Activated CD4-positive, alpha-beta memory T cell treated with anti-CD3 and anti-CD28 coated beads, Interleukin-2, amount 10 ng/mL, durations not matched to agents 7 days and 5 days (primary cell): ENCODE results near the gene CACUL1. TPM values are rescaled to one million over a fixed set of nuclear protein-coding genes. Genes with fewer than 3 reads are reported as not detected.
A peak's percentile ranks its signal among the peaks of the same experiment; 100 is the strongest.
"Not testable (repeated sequence)": the region's sequence is repeated elsewhere in the genome, so short reads cannot be mapped to it uniquely, and the experiment has no call there.

Source experiments
- CTCF ChIA-PET: fragments of 350-600 bp; sonication (Branson Sonifier 250); formaldehyde crosslinking; loops from one replicate; lab custom pipeline; 2021; ENCODE audit warnings: antibody characterized with exemption, inconsistent platforms; lab: Charles Lee
- POLR2A ChIA-PET: fragments of 350-600 bp; sonication (Branson Sonifier 250); formaldehyde crosslinking; loops from one replicate; lab custom pipeline; 2021; ENCODE audit warnings: antibody characterized with exemption; lab: Charles Lee
- DNase-seq: peaks from one replicate; pipeline ENCODE4 v3.0.0-alpha.2; 2020
- H3K27ac Mint-ChIP-seq: one replicate; pipeline ENCODE4 v1.8.0; 2021; ENCODE audit warnings: mild to moderate bottlenecking, mixed read lengths
- H3K27me3 Mint-ChIP-seq: one replicate; pipeline ENCODE4 v1.8.0; 2021; ENCODE audit warnings: mixed read lengths
- H3K36me3 Mint-ChIP-seq: one replicate; pipeline ENCODE4 v1.8.0; 2021; ENCODE audit warnings: low read depth, mixed read lengths
- H3K4me1 Mint-ChIP-seq: one replicate; pipeline ENCODE4 v1.8.0; 2021; ENCODE audit warnings: mixed read lengths
- H3K4me3 Mint-ChIP-seq: one replicate; pipeline ENCODE4 v1.8.0; 2021; ENCODE audit warnings: mild to moderate bottlenecking, mixed read lengths
- H3K9me3 Mint-ChIP-seq: one replicate; pipeline ENCODE4 v1.8.0; 2021; ENCODE audit warnings: mixed read lengths
- total RNA-seq, 2 experiments: library from RNA; stranded (reverse); gene quantifications; one replicate each; pipeline ENCODE4 v1.2.3, GENCODE V29; 2021

The CACUL1 gene
- total RNA-seq, 2 experiments from 2014 or later, result 25.8 to 27.9 TPM

- DNase-seq, result no peak
- no peak overlapping the region for H3K27ac Mint-ChIP-seq
- H3K4me1 Mint-ChIP-seq, result no peaks in the 10 kb centered on the region
- H3K27me3 Mint-ChIP-seq, result peaks cover 1% of the 10 kb centered on the region
- ChIA-PET CTCF (no interaction called here), POLR2A (no interaction called here)
- H3K4me3 Mint-ChIP-seq, result no peak overlapping the region
- H3K36me3 Mint-ChIP-seq, result no peaks in the 10 kb centered on the region
- no peaks in the 10 kb centered on the region for H3K9me3 Mint-ChIP-seq
These were observed 8.6 kb upstream of the CACUL1 start for GRCh38 chr10:118763202-118763988.

- no peak for DNase-seq
- POLR2A ChIA-PET, result no interaction called here
- Mint-ChIP-seq H3K27me3 (peaks cover 7% of the 10 kb centered on the region), H3K4me3 (no peak overlapping the region), H3K36me3 (no peaks in the 10 kb centered on the region), H3K9me3 (no peaks in the 10 kb centered on the region), H3K27ac (no peak overlapping the region), H3K4me1 (peaks cover 3% of the 10 kb centered on the region)
- CTCF ChIA-PET, result no interaction called here
These were observed 5.5 kb upstream of the CACUL1 start for GRCh38 chr10:118760265-118760664.

- Mint-ChIP-seq H3K27me3 (peaks cover 6% of the 10 kb centered on the region), H3K36me3 (peaks cover 2% of the 10 kb centered on the region), H3K27ac (no peak overlapping the region), H3K9me3 (no peaks in the 10 kb centered on the region), H3K4me1 (peaks cover 10% of the 10 kb centered on the region), H3K4me3 (no peak overlapping the region)
- POLR2A ChIA-PET, result no interaction called here
- CTCF ChIA-PET, result no interaction called here
- no peak for DNase-seq
These were observed 3.7 kb upstream of the CACUL1 start for GRCh38 chr10:118758449-118758848.

- H3K27ac Mint-ChIP-seq, result peak overlapping the region; percentile 73
- H3K4me3 Mint-ChIP-seq, result peak overlapping the region; percentile 87
- peaks cover 25% of the 10 kb centered on the region for H3K4me1 Mint-ChIP-seq
- H3K9me3 Mint-ChIP-seq, result no peaks in the 10 kb centered on the region
- DNase-seq, result peak; percentile 50
- ChIA-PET CTCF (interaction anchor here (0.7 to 2.3 kb wide), 7 partner anchors 21 to 1060 kb away, joined by 3 to 11 read pairs (median 6); no protein-coding TSS in a partner anchor), POLR2A (interaction anchor here (0.7 to 2.5 kb wide), 8 partner anchors 20 to 552 kb away, joined by 3 to 17 read pairs (median 4); partner anchors contain the start of gene EIF3A)
- peaks cover 6% of the 10 kb centered on the region for H3K27me3 Mint-ChIP-seq
- peaks cover 7% of the 10 kb centered on the region for H3K36me3 Mint-ChIP-seq
These were observed 578 bp downstream of the CACUL1 start for GRCh38 chr10:118754229-118754555.

GRCh38 chr10:118753331-118754228, 1.2 kb downstream of the CACUL1 start:
- H3K9me3 Mint-ChIP-seq, result no peaks in the 10 kb centered on the region
- peaks cover 6% of the 10 kb centered on the region for H3K27me3 Mint-ChIP-seq
- no peak for DNase-seq
- CTCF ChIA-PET, result interaction anchor here (0.7 to 2.3 kb wide), 5 partner anchors 21 to 1061 kb away, joined by 3 to 11 read pairs (median 6); no protein-coding TSS in a partner anchor
- peak overlapping the region; percentile 73 for H3K27ac Mint-ChIP-seq
- POLR2A ChIA-PET, result interaction anchor here (0.7 to 2.5 kb wide), 3 partner anchors 21 to 55 kb away, joined by 4 to 17 read pairs (median 8); no protein-coding TSS in a partner anchor
- peaks cover 9% of the 10 kb centered on the region for H3K36me3 Mint-ChIP-seq
- H3K4me1 Mint-ChIP-seq, result peaks cover 25% of the 10 kb centered on the region
- H3K4me3 Mint-ChIP-seq, result peak overlapping the region; percentile 87

GRCh38 chr10:118752409-118752808, 2.4 kb downstream of the CACUL1 start:
- H3K27me3 Mint-ChIP-seq, result peaks cover 6% of the 10 kb centered on the region
- no peak overlapping the region for H3K27ac Mint-ChIP-seq
- DNase-seq, result no peak
- ChIA-PET POLR2A (no interaction called here), CTCF (no interaction called here)
- H3K4me3 Mint-ChIP-seq, result peak overlapping the region; percentile 6
- H3K4me1 Mint-ChIP-seq, result peaks cover 27% of the 10 kb centered on the region
- H3K36me3 Mint-ChIP-seq, result peaks cover 10% of the 10 kb centered on the region
- no peaks in the 10 kb centered on the region for H3K9me3 Mint-ChIP-seq

- H3K9me3 Mint-ChIP-seq, result no peaks in the 10 kb centered on the region
- ChIA-PET POLR2A (no interaction called here), CTCF (no interaction called here)
- DNase-seq, result no peak
- no peak overlapping the region for H3K27ac Mint-ChIP-seq
- H3K4me1 Mint-ChIP-seq, result peaks cover 27% of the 10 kb centered on the region
- H3K27me3 Mint-ChIP-seq, result peaks cover 1% of the 10 kb centered on the region
- peaks cover 10% of the 10 kb centered on the region for H3K36me3 Mint-ChIP-seq
- no peak overlapping the region for H3K4me3 Mint-ChIP-seq
These were observed 3.5 kb downstream of the CACUL1 start for GRCh38 chr10:118751265-118751664.

- no peak for DNase-seq
- no peaks in the 10 kb centered on the region for H3K9me3 Mint-ChIP-seq
- no peaks in the 10 kb centered on the region for H3K27me3 Mint-ChIP-seq
- H3K4me1 Mint-ChIP-seq, result peaks cover 13% of the 10 kb centered on the region
- ChIA-PET POLR2A (no interaction called here), CTCF (no interaction called here)
- H3K27ac Mint-ChIP-seq, result no peak overlapping the region
- peaks cover 8% of the 10 kb centered on the region for H3K36me3 Mint-ChIP-seq
- H3K4me3 Mint-ChIP-seq, result no peak overlapping the region
These were observed 6.7 kb downstream of the CACUL1 start for GRCh38 chr10:118748041-118748440.

- Mint-ChIP-seq H3K27ac (no peak overlapping the region), H3K27me3 (no peaks in the 10 kb centered on the region), H3K4me3 (no peak overlapping the region), H3K36me3 (peaks cover 8% of the 10 kb centered on the region), H3K9me3 (no peaks in the 10 kb centered on the region), H3K4me1 (peaks cover 1% of the 10 kb centered on the region)
- DNase-seq, result no peak
- ChIA-PET CTCF (no interaction called here), POLR2A (no interaction called here)
These were observed 8.5 kb downstream of the CACUL1 start for GRCh38 chr10:118746246-118746645.

GRCh38 chr10:118745056-118745455, 9.7 kb downstream of the CACUL1 start:
- H3K4me3 Mint-ChIP-seq, result no peak overlapping the region
- no peaks in the 10 kb centered on the region for H3K27me3 Mint-ChIP-seq
- peaks cover 3% of the 10 kb centered on the region for H3K36me3 Mint-ChIP-seq
- POLR2A ChIA-PET, result no interaction called here
- no peak overlapping the region for H3K27ac Mint-ChIP-seq
- CTCF ChIA-PET, result no interaction called here
- no peaks in the 10 kb centered on the region for H3K9me3 Mint-ChIP-seq
- no peak for DNase-seq
- peaks cover 1% of the 10 kb centered on the region for H3K4me1 Mint-ChIP-seq

- H3K27me3 Mint-ChIP-seq, POLR2A ChIA-PET, H3K36me3 Mint-ChIP-seq, H3K4me3 Mint-ChIP-seq, H3K9me3 Mint-ChIP-seq, H3K4me1 Mint-ChIP-seq, H3K27ac Mint-ChIP-seq, DNase-seq, CTCF ChIA-PET: not testable (repeated sequence)
These were observed 10.3 kb downstream of the CACUL1 start for GRCh38 chr10:118744346-118744918.

GRCh38 chr10:118742782-118743181, 12.0 kb downstream of the CACUL1 start:
- CTCF ChIA-PET, result no interaction called here

GRCh38 chr10:118742032-118742431, 12.7 kb downstream of the CACUL1 start:
- Mint-ChIP-seq H3K4me3 (no peak overlapping the region), H3K27ac (no peak overlapping the region), H3K36me3 (no peaks in the 10 kb centered on the region), H3K4me1 (peaks cover 3% of the 10 kb centered on the region), H3K9me3 (no peaks in the 10 kb centered on the region), H3K27me3 (no peaks in the 10 kb centered on the region)
- ChIA-PET POLR2A (no interaction called here), CTCF (no interaction called here)
- no peak for DNase-seq

More at GRCh38 chr10:118742782-118743181, 12.0 kb downstream of the CACUL1 start:
- H3K36me3 Mint-ChIP-seq, result no peaks in the 10 kb centered on the region
- H3K27ac Mint-ChIP-seq, result no peak overlapping the region
- H3K4me3 Mint-ChIP-seq, result no peak overlapping the region
- H3K27me3 Mint-ChIP-seq, result no peaks in the 10 kb centered on the region
- DNase-seq, result no peak
- no peaks in the 10 kb centered on the region for H3K9me3 Mint-ChIP-seq
- H3K4me1 Mint-ChIP-seq, result peaks cover 5% of the 10 kb centered on the region
- POLR2A ChIA-PET, result no interaction called here
